Left lung (tissue), 10 donors: ENCODE measurements around the gene DLG3. TPM values are rescaled to one million over a fixed set of nuclear protein-coding genes. Genes with fewer than 3 reads are reported as not detected.

Source experiments
- ATAC-seq: fragments of 200-7000 bp; cut with Tn5 transposase; one replicate; pipeline ENCODE4 v1.9.1; 2020; ENCODE audit warnings: moderate library complexity
- DNase-seq, 4 donors: peaks; one replicate each; pipeline ENCODE4 v3.0.0-alpha.2; 2013 to 2020
- H3K27ac ChIP-seq, 2 donors: fragments of 200-600 bp; sonication (generic) in 1 of 2; one replicate each; pipeline versions ENCODE4 v1.5.0 to v1.8.0; 2020 to 2021
- H3K27me3 ChIP-seq, 2 donors: fragments of 200-600 bp; sonication (generic) in 1 of 2; one replicate each; pipeline versions ENCODE4 v1.5.0 to v1.8.0; 2020 to 2021
- H3K36me3 ChIP-seq, 2 donors: fragments of 200-600 bp; sonication (generic) in 1 of 2; one replicate each; pipeline versions ENCODE4 v1.5.0 to v1.8.0; 2020 to 2021
- H3K4me1 ChIP-seq, 2 donors: fragments of 200-600 bp; one replicate each; pipeline ENCODE4 v1.8.0; 2021
- H3K4me3 ChIP-seq, 2 donors: fragments of 200-600 bp; sonication (generic) in 1 of 2; one replicate each; pipeline versions ENCODE4 v1.5.0 to v1.8.0; 2020 to 2021; ENCODE audit warnings: mild to moderate bottlenecking in 1 of 2
- H3K9me3 ChIP-seq, 2 donors: fragments of 200-600 bp; sonication (generic) in 1 of 2; one replicate each; pipeline versions ENCODE4 v1.5.0 to v1.8.0; 2020 to 2021
- CTCF ChIP-seq, 2 donors: fragments of 200-600 bp; sonication (generic) in 1 of 2; IDR thresholded peaks; one replicate each; pipeline versions ENCODE4 v1.5.0 to v1.8.0; 2021; ENCODE audit warnings: antibody characterized with exemption in 2 of 2
- intact Hi-C, 2 donors: fragments of 100-400 bp; cut with DNase I; formaldehyde crosslinking; loops; one replicate each; pipeline versions ENCODE4 v1.11.2 to v1.14.2; 2022
- polyA plus RNA-seq, 6 donors: library from polyadenylated mRNA; unstranded; fragments of 120-200 nt; gene quantifications; one replicate each; pipeline ENCODE4 v1.2.1, GENCODE V29; 2013; ENCODE audit not compliant: insufficient read length in 6 of 6
- total RNA-seq, 2 donors: library from RNA; stranded (reverse); fragmentation: NEBNext Ultra II Directional; extraction: Animal tissue kit (Norgen Biotek cat#: 25700); gene quantifications; one replicate each; pipeline ENCODE4 v1.2.1, GENCODE V29; 2021
- donor health status: DM: no; HTN: yes; CAD: no.
- donor health status: DM: no; HTN: no; CAD: no.

The DLG3 gene
- total and polyA plus RNA-seq, 8 donors, result 22.3 to 56.2 (median 50.9) TPM

DNA sequence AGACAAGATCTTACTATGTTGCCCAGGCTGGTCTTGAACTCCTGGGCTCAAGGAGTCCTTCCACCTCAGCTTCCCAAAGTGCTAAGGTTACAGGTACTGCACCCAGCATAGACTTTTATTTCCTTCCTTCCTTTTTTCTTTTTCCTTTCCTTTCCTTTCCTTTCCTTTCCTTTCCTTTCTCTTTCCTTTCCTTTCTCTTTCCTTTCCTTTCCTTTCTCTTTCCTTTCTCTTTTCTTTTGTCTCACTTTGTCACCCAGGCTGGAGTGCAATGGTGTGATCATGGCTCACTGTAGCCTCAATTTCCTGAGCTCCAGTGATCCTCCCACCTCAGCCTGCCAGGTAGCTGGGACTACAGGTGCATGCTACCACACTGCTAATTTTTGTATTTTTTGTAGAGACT lies 19.4 kb downstream of the DLG3 start:
- Histone ChIP-seq H3K4me1 (no peaks in the 10 kb centered on the region), H3K27ac (no peak overlapping the region), H3K9me3 (no peaks in the 10 kb centered on the region), H3K27me3 (no peaks in the 10 kb centered on the region), H3K36me3 (no peaks in the 10 kb centered on the region), H3K4me3 (no peak overlapping the region)
- TF ChIP-seq CTCF (IDR thresholded peaks at IDR 0.05), result no peak
- DNase-seq (no peak), ATAC-seq (no peak)
- intact Hi-C loops, result no loop called here

DNA sequence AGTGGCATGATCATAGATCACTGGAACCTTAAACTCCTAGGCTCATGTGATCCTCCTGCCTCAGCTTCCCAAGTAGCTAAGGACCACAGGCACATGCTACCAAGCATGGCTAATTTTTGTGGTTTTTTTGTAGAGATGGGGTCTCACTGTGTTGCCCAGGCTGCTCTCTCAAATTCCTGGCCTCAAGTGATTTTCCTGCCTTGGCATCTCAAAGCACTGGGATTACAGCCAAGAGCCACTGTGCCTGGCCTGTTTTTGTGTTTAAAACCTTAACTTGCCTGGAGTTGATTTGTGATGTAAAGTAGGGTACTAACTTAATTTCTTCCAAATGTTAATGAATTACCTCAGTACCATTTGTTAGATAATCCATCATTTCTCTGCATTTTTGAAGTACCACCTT lies 22.3 kb downstream of the DLG3 start:
- H3K27ac ChIP-seq, result no peak overlapping the region
- no peaks in the 10 kb centered on the region for H3K4me1 ChIP-seq
- H3K36me3 ChIP-seq, result no peaks in the 10 kb centered on the region
- ATAC-seq (no peak), DNase-seq (no peak)
- no peaks in the 10 kb centered on the region for H3K27me3 ChIP-seq
- TF ChIP-seq CTCF (IDR thresholded peaks at IDR 0.05), result no peak
- H3K4me3 ChIP-seq, result no peak overlapping the region
- intact Hi-C loops, result no loop called here
- no peaks in the 10 kb centered on the region for H3K9me3 ChIP-seq

- Histone ChIP-seq H3K9me3 (no peaks in the 10 kb centered on the region), H3K36me3 (no peaks in the 10 kb centered on the region), H3K27me3 (no peaks in the 10 kb centered on the region), H3K4me3 (no peak overlapping the region), H3K4me1 (no peaks in the 10 kb centered on the region), H3K27ac (no peak overlapping the region)
- DNase-seq (no peak), ATAC-seq (no peak)
- no peak for TF ChIP-seq CTCF (IDR thresholded peaks at IDR 0.05)
- intact Hi-C loops, result no loop called here
Measured at GRCh38 chrX:70468709-70469108, 24.1 kb downstream of the DLG3 start.

GRCh38 chrX:70470850-70471289 lies 26.2 kb downstream of the DLG3 start:
- intact Hi-C loops, result no loop called here

More at GRCh38 chrX:70470850-70471289, 26.2 kb downstream of the DLG3 start:
- Histone ChIP-seq H3K27ac (no peak overlapping the region), H3K27me3 (no peaks in the 10 kb centered on the region), H3K9me3 (no peaks in the 10 kb centered on the region), H3K4me1 (no peaks in the 10 kb centered on the region), H3K4me3 (no peak overlapping the region), H3K36me3 (no peaks in the 10 kb centered on the region)
- no peak for TF ChIP-seq CTCF (IDR thresholded peaks at IDR 0.05)
- no peak for DNase-seq
- peak; percentile 52 for ATAC-seq
